HG02840 (cell line): ENCODE data around the gene RGS8.
"Not testable (repeated sequence)": the region's sequence is repeated elsewhere in the genome, so short reads cannot be mapped to it uniquely, and the experiment has no call there.

Experiments used
- ATAC-seq: cut with Tn5 transposase; IDR thresholded peaks from one replicate; pipeline ENCODE4 v1.9.1; 2021; ENCODE audit warnings: mild to moderate bottlenecking, moderate library complexity, moderate number of reproducible peaks; ENCODE audit not compliant: unreplicated experiment, low FRiP score

RGS8 gene

GRCh38 chr1:182703539-182703938 is 19.2 kb upstream of the RGS8 start:
- ATAC-seq = no peak

- ATAC-seq = no peak
Measured at GRCh38 chr1:182702826-182703524, 18.6 kb upstream of the RGS8 start.

GRCh38 chr1:182700351-182700709 is 15.9 kb upstream of the RGS8 start:
- ATAC-seq = no peak

GRCh38 chr1:182699393-182700350 is 15.3 kb upstream of the RGS8 start:
- no peak for ATAC-seq

GRCh38 chr1:182698971-182699370 is 14.6 kb upstream of the RGS8 start:
- ATAC-seq = no peak

- ATAC-seq = not testable (repeated sequence)
Measured at GRCh38 chr1:182693139-182693538, 8.8 kb upstream of the RGS8 start.

- ATAC-seq = no peak
Measured at GRCh38 chr1:182690886-182691443, 6.6 kb upstream of the RGS8 start.

GRCh38 chr1:182688436-182689205 is 4.2 kb upstream of the RGS8 start:
- no peak for ATAC-seq

GRCh38 chr1:182687361-182687760 is 3.0 kb upstream of the RGS8 start:
- no peak for ATAC-seq

GRCh38 chr1:182686446-182686845 is 2.1 kb upstream of the RGS8 start:
- no peak for ATAC-seq

GRCh38 chr1:182685215-182685614 is 828 bp upstream of the RGS8 start:
- ATAC-seq = no peak

GRCh38 chr1:182682898-182683501 is 1.4 kb downstream of the RGS8 start:
- ATAC-seq = no peak

GRCh38 chr1:182682406-182682805 is 2.0 kb downstream of the RGS8 start:
- no peak for ATAC-seq

GRCh38 chr1:182681568-182681912 is 2.8 kb downstream of the RGS8 start:
- ATAC-seq = no peak

- ATAC-seq = no peak
Measured at GRCh38 chr1:182680901-182681567, 3.4 kb downstream of the RGS8 start.

- ATAC-seq = no peak
Measured at GRCh38 chr1:182680408-182680807, 4.0 kb downstream of the RGS8 start.

GRCh38 chr1:182679684-182680083 is 4.7 kb downstream of the RGS8 start:
- no peak for ATAC-seq

GRCh38 chr1:182677397-182678098 is 6.8 kb downstream of the RGS8 start:
- ATAC-seq = peak; percentile 80

GRCh38 chr1:182676274-182676673 is 8.1 kb downstream of the RGS8 start:
- ATAC-seq = no peak
